Subcutaneous abdominal adipose tissue (tissue), 5 donors: ENCODE measurements around the gene IFT22.
A peak's percentile ranks its signal among the peaks of the same experiment; 100 is the strongest.

ENCODE experiments used
- H3K27ac ChIP-seq: one replicate; pipeline ENCODE4 v1.7.0; 2013; ENCODE audit warnings: low read depth, mild to moderate bottlenecking, inconsistent platforms, low read length, moderate library complexity
- H3K27me3 ChIP-seq, 5 donors: one replicate each; pipeline ENCODE4 v1.7.0; 2013; ENCODE audit warnings: low read length in 5 of 5, inconsistent platforms in 1 of 5; ENCODE audit not compliant: control insufficient read depth in 5 of 5, insufficient read depth in 4 of 5
- H3K36me3 ChIP-seq, 5 donors: one replicate each; pipeline ENCODE4 v1.7.0; 2013; ENCODE audit warnings: low read length in 5 of 5; ENCODE audit not compliant: control insufficient read depth in 5 of 5, insufficient read depth in 5 of 5
- H3K4me1 ChIP-seq, 5 donors: one replicate each; pipeline ENCODE4 v1.7.0; 2013; ENCODE audit warnings: low read length in 5 of 5, mild to moderate bottlenecking in 3 of 5, moderate library complexity in 1 of 5; ENCODE audit not compliant: control insufficient read depth in 5 of 5, insufficient read depth in 5 of 5
- H3K4me3 ChIP-seq, 5 donors: one replicate each; pipeline ENCODE4 v1.7.0; 2013; ENCODE audit warnings: low read length in 5 of 5, low read depth in 1 of 5
- H3K9ac ChIP-seq, 5 donors: one replicate each; pipeline ENCODE4 v1.7.0; 2013; ENCODE audit warnings: low read length in 5 of 5, mild to moderate bottlenecking in 4 of 5, moderate library complexity in 3 of 5
- H3K9me3 ChIP-seq, 5 donors: one replicate each; pipeline ENCODE4 v1.7.0; 2013; ENCODE audit warnings: low read length in 5 of 5; ENCODE audit not compliant: control insufficient read depth in 5 of 5
- donor health status: healthy.
- donor health status: healthy.
- donor health status: healthy.
- donor health status: healthy.
- donor health status: healthy.

The IFT22 gene

GRCh38 chr7:101328159-101328558 lies 6.5 kb upstream of the IFT22 start:
- Histone ChIP-seq H3K9ac (peak overlapping the region in 1 of 5 donors; percentile 11), H3K4me3 (no peak overlapping the region), H3K9me3 (no peaks in the 10 kb centered on the region), H3K4me1 (peaks cover 0 to 5% (median 0%) of the 10 kb centered on the region in 5 donors), H3K27me3 (peaks cover 0 to 8% (median 3%) of the 10 kb centered on the region in 5 donors), H3K36me3 (no peaks in the 10 kb centered on the region), H3K27ac (no peak overlapping the region)

- Histone ChIP-seq H3K9ac (no peak overlapping the region), H3K4me3 (no peak overlapping the region), H3K9me3 (no peaks in the 10 kb centered on the region), H3K4me1 (peaks cover 0 to 16% (median 15%) of the 10 kb centered on the region in 5 donors), H3K27me3 (no peaks in the 10 kb centered on the region), H3K27ac (no peak overlapping the region), H3K36me3 (peaks cover 0 to 24% (median 10%) of the 10 kb centered on the region in 5 donors)
Observed at GRCh38 chr7:101319401-101319800, 2.2 kb downstream of the IFT22 start.

GRCh38 chr7:101315336-101315735 lies 6.3 kb downstream of the IFT22 start:
- Histone ChIP-seq H3K36me3 (peaks cover 0 to 25% (median 10%) of the 10 kb centered on the region in 5 donors), H3K4me3 (no peak overlapping the region), H3K27me3 (peaks cover 0 to 2% (median 0%) of the 10 kb centered on the region in 5 donors), H3K9me3 (peaks cover 0 to 4% (median 2%) of the 10 kb centered on the region in 5 donors), H3K27ac (no peak overlapping the region), H3K9ac (no peak overlapping the region), H3K4me1 (no peaks in the 10 kb centered on the region)

DNA sequence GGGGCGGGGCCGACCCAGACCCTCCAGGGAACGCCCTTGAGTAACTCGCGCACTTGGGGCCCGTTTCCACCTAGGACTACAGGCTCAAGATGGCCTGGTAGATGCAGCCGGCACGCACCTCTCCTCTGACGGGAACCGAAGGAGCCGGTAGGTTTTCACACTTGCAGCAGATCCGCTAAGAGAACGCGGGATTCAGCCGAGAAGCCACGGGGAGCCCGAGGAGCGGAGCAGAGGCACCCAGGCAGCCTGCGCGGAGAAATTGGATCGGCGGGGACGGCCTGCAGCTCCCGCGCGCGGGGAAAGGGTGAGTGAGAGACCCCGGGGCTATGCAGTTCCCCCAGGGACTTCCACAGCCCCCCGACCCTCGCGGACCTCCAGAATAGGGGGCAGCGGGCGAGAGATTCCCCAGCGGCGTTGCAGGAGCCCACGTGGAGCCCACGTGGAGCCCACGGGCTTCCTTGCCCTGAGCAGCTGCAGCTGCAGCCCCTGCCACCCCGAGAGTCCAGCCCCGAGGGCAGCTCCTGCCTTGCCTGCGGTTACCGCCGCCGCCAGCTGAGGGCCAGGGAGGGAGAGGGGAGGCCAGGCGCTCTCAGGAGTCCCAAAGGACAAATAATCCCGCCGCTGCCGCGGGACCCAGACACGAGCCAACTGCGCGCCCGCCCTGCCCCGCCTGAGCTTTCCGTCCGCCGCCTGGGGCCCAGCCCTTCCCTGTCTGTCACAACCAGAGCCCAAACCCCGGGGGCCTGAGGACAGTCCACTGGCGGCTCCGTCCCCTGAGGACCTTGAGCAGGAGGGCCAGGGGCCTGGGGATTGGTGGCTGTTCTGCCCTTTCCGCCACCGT lies 13.1 kb downstream of the IFT22 start:
- H3K27ac ChIP-seq, result no peak overlapping the region
- H3K36me3 ChIP-seq, result no peaks in the 10 kb centered on the region
- H3K9ac ChIP-seq, result no peak overlapping the region
- peaks cover 0 to 10% (median 8%) of the 10 kb centered on the region in 5 donors for H3K9me3 ChIP-seq
- H3K4me1 ChIP-seq, result peaks cover 0 to 13% (median 11%) of the 10 kb centered on the region in 5 donors
- peaks cover 3 to 32% (median 8%) of the 10 kb centered on the region in 5 donors for H3K27me3 ChIP-seq
- peak overlapping the region; percentile 40 to 58 (median 44) for H3K4me3 ChIP-seq

DNA sequence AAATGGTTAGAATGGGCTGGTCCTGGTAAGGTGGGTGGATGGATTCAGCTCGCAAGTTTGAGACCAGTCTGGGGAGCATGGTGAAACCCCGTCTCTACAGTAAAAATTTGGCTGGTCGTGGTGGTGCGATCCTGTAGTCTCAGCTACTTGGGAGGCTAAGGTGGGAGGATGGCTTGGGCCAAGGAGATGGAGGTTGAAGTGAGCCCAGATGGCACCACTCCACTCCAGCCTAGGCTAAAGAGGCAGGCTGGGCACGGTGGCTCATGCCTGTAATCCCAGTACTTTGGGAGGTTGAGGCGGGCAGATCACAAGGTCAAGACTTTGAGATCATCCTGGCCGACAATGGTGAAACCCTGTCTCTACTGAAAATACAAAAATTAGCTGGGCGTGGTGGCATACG lies 15.3 kb downstream of the IFT22 start:
- H3K4me3 ChIP-seq, result no peak overlapping the region
- peaks cover 14 to 53% (median 19%) of the 10 kb centered on the region in 5 donors for H3K27me3 ChIP-seq
- peaks cover 0 to 16% (median 9%) of the 10 kb centered on the region in 5 donors for H3K9me3 ChIP-seq
- no peak overlapping the region for H3K27ac ChIP-seq
- peaks cover 0 to 21% (median 16%) of the 10 kb centered on the region in 5 donors for H3K4me1 ChIP-seq
- no peaks in the 10 kb centered on the region for H3K36me3 ChIP-seq
- H3K9ac ChIP-seq, result no peak overlapping the region

DNA sequence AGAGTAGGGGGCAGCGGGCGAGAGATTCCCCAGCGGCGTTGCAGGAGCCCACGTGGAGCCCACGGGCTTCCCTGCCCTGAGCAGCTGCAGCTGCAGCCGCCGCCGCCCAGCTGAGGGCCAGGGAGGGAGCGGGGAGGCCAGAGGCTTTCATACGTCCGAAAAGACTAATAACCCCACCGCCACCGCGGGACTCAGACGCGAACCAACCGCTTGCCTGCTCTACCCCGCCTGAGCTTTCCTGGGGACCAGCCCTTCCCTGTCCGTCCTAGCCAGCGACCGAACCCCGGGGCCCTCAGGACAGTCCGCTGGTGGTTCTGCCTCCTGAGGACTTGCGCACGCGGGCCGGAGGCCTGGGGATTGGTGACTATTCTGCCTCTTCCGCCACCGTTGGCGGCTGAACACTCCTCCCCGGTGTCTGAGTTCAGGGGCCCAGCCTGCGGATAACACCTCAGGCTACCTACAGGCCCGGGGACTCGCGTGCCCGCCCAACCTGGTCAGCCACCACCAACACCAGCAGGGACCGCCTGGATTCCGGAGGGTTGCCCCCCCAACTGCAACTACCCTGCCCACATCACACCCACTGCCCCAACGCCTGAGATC lies 18.4 kb downstream of the IFT22 start:
- Histone ChIP-seq H3K36me3 (no peaks in the 10 kb centered on the region), H3K9ac (no peak overlapping the region), H3K27ac (no peak overlapping the region), H3K27me3 (peaks cover 23 to 64% (median 41%) of the 10 kb centered on the region in 5 donors), H3K4me3 (no peak overlapping the region), H3K4me1 (peaks cover 0 to 19% (median 13%) of the 10 kb centered on the region in 5 donors), H3K9me3 (peaks cover 6 to 25% (median 16%) of the 10 kb centered on the region in 5 donors)

DNA sequence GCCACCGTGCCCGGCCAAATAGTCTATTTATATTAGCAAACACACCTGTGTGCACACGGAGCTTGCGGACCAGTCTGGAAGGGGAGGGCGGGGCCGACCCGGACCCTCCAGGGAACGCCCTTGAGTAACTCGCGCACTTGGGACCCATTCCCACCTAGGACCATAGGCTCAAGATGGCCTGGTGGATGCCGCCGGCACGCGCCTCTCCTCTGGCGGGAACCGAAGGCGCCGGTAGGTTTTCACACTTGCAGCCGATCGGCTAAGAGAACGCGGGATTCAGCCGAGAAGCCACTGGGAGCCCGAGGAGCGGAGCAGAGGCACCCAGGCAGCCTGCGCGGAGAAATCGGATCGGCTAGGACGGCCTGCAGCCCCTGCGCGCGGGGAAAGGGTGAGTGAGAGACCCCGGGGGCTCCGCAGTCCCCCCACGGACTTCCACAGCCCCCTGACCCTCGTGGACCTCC lies 18.9 kb downstream of the IFT22 start:
- peaks cover 23 to 63% (median 43%) of the 10 kb centered on the region in 5 donors for H3K27me3 ChIP-seq
- no peaks in the 10 kb centered on the region for H3K36me3 ChIP-seq
- peaks cover 0 to 15% (median 8%) of the 10 kb centered on the region in 5 donors for H3K4me1 ChIP-seq
- H3K4me3 ChIP-seq, result no peak overlapping the region
- H3K27ac ChIP-seq, result no peak overlapping the region
- peaks cover 6 to 25% (median 16%) of the 10 kb centered on the region in 5 donors for H3K9me3 ChIP-seq
- no peak overlapping the region for H3K9ac ChIP-seq

DNA sequence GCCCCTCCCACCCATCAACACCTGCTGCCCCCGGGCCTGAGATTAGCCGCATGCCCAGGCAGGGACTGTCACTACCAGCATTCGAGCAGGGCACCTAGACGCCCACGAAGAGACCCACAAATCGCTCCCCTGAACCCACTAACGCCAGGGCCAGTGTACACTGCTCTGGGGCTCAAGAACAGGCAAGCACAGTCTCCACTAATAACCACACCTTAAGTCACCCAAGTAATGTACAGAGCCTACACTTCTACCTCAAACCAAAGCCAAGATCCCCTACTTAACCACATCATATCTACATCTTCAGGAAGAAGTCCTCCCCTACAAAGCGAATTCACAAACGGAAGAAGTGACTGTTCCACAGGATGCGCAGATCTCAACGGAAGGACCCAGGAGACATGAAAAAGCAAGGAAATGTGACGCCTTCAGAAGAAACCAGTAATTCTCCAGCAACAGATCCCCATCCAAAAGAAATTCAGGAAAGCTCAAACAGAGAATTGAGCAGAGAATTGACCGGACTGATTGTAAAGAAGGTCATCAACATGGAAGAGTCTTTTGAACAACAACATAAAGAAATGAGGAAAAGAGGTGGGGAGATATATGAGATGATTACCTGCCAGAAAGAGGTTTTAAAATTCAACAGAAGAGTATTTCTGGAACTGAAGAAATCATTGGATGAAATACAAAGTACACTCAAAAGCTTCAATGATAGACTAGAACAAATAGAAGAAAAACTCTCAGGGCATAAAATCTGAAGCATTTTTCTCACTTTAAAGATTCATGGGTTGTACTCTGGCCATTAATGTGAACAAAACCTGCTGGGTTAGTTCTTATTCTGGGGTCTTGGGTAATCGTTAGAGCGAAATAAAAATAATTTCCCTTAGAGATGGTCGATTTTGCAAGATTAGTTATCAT lies 20.9 kb downstream of the IFT22 start:
- Histone ChIP-seq H3K27ac (no peak overlapping the region), H3K36me3 (no peaks in the 10 kb centered on the region), H3K4me1 (peaks cover 0 to 15% (median 8%) of the 10 kb centered on the region in 5 donors), H3K27me3 (peaks cover 24 to 51% (median 44%) of the 10 kb centered on the region in 5 donors), H3K9ac (no peak overlapping the region), H3K9me3 (peaks cover 6 to 25% (median 16%) of the 10 kb centered on the region in 5 donors), H3K4me3 (no peak overlapping the region)
